Panc1 (cell line): Measurements from ENCODE around the gene OR6J1.

Experiments used
- POLR2AphosphoS5 ChIP-seq: IDR thresholded peaks from 2 replicates; pipeline ENCODE4 v1.6.1; 2012; ENCODE audit warnings: mild to moderate bottlenecking, low read depth, low read length, moderate library complexity
- SIN3A ChIP-seq: IDR thresholded peaks from 2 replicates; pipeline ENCODE4 v1.6.1; 2012; ENCODE audit warnings: low read depth, mild to moderate bottlenecking, low read length, moderate library complexity, borderline replicate concordance; ENCODE audit not compliant: insufficient read depth
- TF ChIP-seq, protein P1 (sequence below): fragments of 450-650 bp; IDR thresholded peaks from 2 replicates; pipeline ENCODE4 v1.5.1; 2017; ENCODE audit warnings: mild to moderate bottlenecking

DNA sequence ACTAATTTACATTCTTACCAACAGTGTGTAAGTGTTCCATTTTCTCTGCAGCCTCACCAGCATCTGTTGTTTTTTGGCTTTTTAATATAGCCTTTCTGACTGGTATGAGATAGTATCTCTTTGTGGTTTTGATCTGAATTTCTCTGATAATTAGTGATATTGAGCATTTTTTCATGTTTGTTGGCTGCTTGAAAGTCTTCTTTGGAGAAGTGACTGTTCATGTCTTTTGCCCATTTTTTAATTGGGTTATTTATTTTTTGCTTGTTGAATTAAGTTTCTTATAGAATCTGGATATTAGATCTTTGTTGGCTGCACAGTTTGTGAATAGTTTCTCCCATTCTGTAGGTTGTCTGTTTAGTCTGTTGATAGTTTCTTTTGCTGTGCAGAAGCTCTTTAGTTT lies 48.0 kb upstream of the OR6J1 start:
- TF ChIP-seq SIN3A, result no peak
- no peak for TF ChIP-seq POLR2AphosphoS5
- TF ChIP-seq, protein P1, sequence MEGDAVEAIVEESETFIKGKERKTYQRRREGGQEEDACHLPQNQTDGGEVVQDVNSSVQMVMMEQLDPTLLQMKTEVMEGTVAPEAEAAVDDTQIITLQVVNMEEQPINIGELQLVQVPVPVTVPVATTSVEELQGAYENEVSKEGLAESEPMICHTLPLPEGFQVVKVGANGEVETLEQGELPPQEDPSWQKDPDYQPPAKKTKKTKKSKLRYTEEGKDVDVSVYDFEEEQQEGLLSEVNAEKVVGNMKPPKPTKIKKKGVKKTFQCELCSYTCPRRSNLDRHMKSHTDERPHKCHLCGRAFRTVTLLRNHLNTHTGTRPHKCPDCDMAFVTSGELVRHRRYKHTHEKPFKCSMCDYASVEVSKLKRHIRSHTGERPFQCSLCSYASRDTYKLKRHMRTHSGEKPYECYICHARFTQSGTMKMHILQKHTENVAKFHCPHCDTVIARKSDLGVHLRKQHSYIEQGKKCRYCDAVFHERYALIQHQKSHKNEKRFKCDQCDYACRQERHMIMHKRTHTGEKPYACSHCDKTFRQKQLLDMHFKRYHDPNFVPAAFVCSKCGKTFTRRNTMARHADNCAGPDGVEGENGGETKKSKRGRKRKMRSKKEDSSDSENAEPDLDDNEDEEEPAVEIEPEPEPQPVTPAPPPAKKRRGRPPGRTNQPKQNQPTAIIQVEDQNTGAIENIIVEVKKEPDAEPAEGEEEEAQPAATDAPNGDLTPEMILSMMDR, result no peak
